HG02885 (cell line): ENCODE measurements around the gene RBBP8NL.
"Not testable (repeated sequence)": the region's sequence is repeated elsewhere in the genome, so short reads cannot be mapped to it uniquely, and the experiment has no call there.

ENCODE experiments used
- ATAC-seq: cut with Tn5 transposase; IDR thresholded peaks from one replicate; pipeline ENCODE4 v1.9.1; 2021; ENCODE audit warnings: mild to moderate bottlenecking; ENCODE audit not compliant: unreplicated experiment, poor library complexity

The RBBP8NL gene

GRCh38 chr20:62446481-62446880 is 19.1 kb upstream of the RBBP8NL start:
- ATAC-seq: no peak

- ATAC-seq: no peak
Measured at GRCh38 chr20:62445553-62446340, 18.4 kb upstream of the RBBP8NL start.

- ATAC-seq: no peak
Measured at GRCh38 chr20:62444286-62444685, 16.9 kb upstream of the RBBP8NL start.

- ATAC-seq: no peak
Measured at GRCh38 chr20:62441987-62442539, 14.7 kb upstream of the RBBP8NL start.

GRCh38 chr20:62439218-62439617 is 11.9 kb upstream of the RBBP8NL start:
- ATAC-seq: no peak

GRCh38 chr20:62437927-62438326 is 10.6 kb upstream of the RBBP8NL start:
- no peak for ATAC-seq

- ATAC-seq: no peak
Measured at GRCh38 chr20:62437496-62437895, 10.2 kb upstream of the RBBP8NL start.

GRCh38 chr20:62436692-62437091 is 9.4 kb upstream of the RBBP8NL start:
- no peak for ATAC-seq

- ATAC-seq: no peak
Measured at GRCh38 chr20:62433658-62434497, 6.5 kb upstream of the RBBP8NL start.

- no peak for ATAC-seq
Measured at GRCh38 chr20:62430866-62431447, 3.6 kb upstream of the RBBP8NL start.

GRCh38 chr20:62430311-62430853 is 3.0 kb upstream of the RBBP8NL start:
- ATAC-seq: no peak

- no peak for ATAC-seq
Measured at GRCh38 chr20:62429455-62430310, 2.3 kb upstream of the RBBP8NL start.

- ATAC-seq: no peak
Measured at GRCh38 chr20:62428396-62429295, 1.3 kb upstream of the RBBP8NL start.

- ATAC-seq: no peak
Measured at GRCh38 chr20:62428002-62428372, 648 bp upstream of the RBBP8NL start.

- no peak for ATAC-seq
Measured at GRCh38 chr20:62426699-62427131, 624 bp downstream of the RBBP8NL start.

GRCh38 chr20:62426059-62426348 is 1.3 kb downstream of the RBBP8NL start:
- not testable (repeated sequence) for ATAC-seq

GRCh38 chr20:62425281-62426058 is 1.9 kb downstream of the RBBP8NL start:
- ATAC-seq: no peak
